ENCODE data around the gene LINGO1.

The LINGO1 gene

DNA sequence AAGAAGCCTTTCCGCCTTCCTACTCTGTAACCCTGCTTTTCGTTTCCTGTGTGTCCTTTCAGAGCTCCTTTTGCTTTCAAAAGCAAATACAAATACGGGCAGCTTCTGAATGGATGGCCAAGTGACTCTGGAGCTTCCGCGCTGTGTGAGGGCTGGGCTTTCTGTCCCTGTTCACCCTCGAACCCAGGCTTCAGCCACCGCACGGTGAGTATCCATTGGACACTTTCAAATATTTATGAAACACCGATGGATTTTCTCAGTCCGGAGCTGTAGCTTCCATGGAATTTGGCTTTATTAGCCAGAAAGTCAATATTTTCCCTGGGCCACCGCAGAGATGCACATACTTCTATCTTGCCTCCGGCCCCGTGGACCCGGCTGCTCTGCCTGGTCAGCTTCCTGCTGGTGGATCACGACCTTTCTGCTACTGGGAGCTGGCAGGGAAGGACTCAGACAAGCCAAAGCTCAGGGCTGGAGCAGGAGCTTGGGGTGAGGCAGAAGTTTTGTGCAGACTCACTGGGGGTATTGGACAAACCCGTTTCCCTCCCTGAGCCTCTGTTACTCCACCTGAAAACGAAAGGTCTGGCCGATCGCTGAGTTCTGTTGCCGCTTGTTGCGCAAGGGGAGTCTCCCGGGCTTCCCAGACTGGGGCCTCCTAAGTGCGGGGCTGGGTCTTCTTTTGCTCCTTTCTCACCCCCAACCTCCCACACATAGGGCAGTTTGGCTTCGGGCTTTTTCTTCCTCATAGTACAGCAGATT is 63.6 kb downstream of the LINGO1 start:
- no peaks in the 10 kb centered on the region for H3K27me3 ChIP-seq
- H3K4me3 ChIP-seq (ENCODE audit: low read depth, low read length), result no peak overlapping the region
- peaks cover 8% of the 10 kb centered on the region; the same call in 1 of the 2 replicates for H3K4me1 ChIP-seq
- H3K9me3 ChIP-seq, result no peaks in the 10 kb centered on the region
- TF ChIP-seq, protein P1, sequence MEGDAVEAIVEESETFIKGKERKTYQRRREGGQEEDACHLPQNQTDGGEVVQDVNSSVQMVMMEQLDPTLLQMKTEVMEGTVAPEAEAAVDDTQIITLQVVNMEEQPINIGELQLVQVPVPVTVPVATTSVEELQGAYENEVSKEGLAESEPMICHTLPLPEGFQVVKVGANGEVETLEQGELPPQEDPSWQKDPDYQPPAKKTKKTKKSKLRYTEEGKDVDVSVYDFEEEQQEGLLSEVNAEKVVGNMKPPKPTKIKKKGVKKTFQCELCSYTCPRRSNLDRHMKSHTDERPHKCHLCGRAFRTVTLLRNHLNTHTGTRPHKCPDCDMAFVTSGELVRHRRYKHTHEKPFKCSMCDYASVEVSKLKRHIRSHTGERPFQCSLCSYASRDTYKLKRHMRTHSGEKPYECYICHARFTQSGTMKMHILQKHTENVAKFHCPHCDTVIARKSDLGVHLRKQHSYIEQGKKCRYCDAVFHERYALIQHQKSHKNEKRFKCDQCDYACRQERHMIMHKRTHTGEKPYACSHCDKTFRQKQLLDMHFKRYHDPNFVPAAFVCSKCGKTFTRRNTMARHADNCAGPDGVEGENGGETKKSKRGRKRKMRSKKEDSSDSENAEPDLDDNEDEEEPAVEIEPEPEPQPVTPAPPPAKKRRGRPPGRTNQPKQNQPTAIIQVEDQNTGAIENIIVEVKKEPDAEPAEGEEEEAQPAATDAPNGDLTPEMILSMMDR (IDR thresholded peaks at IDR 0.05; ENCODE audit: low read depth, low read length), result no peak
- no peak for DNase-seq
- H3K36me3 ChIP-seq, result no peaks in the 10 kb centered on the region

DNA sequence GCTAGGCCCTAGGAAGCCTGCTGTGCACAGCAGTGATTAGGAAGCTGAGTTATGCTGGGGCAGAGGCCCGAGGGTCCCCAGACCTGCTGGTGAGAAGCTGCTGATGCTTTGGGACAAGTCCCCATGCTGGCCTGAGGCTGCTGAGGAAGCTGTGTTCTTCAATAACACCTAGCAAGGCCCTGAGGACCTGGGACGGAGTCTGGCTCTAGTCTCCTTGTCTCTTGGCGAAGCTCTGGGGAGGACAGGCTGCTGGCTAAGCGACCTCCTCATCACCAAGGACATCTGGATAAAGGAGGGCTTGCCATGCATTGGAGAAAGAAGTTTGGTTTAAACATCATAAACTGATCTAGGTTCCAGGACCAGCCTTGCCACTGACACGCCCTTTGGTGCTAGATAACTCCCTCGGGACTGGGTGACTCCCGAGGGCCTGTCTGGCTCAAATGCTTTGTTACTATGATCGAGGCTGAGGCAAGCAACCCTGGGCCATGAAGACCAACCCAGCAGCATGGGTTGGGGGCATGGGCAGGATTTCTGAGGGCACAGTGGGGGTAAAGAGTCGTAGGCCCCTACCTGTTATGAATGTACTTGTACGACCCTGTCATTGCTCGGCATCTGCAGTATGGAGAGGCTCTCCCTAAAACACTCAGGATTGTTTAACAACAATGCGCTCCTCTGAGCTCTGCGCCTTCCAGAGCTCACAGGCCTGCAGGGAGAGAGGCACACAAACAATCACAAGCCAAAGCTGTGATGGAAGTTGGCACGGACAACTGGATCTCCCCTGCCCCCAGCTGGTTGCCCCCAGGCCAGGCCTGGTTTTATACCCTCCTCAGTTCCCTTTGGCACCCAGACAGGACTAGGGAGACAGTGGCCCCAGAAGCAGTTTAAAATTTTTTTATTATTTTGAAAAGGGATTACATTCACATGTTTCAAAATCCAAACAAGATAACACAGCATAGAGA is 64.4 kb downstream of the LINGO1 start:
- Histone ChIP-seq H3K4me3 (ENCODE audit: low read depth, low read length) (no peak overlapping the region), H3K4me1 (peaks cover 8% of the 10 kb centered on the region; the same call in 1 of the 2 replicates), H3K27me3 (no peaks in the 10 kb centered on the region), H3K36me3 (no peaks in the 10 kb centered on the region), H3K9me3 (no peaks in the 10 kb centered on the region)
- no peak for DNase-seq
- TF ChIP-seq, protein P1 (IDR thresholded peaks at IDR 0.05; ENCODE audit: low read depth, low read length), result no peak

DNA sequence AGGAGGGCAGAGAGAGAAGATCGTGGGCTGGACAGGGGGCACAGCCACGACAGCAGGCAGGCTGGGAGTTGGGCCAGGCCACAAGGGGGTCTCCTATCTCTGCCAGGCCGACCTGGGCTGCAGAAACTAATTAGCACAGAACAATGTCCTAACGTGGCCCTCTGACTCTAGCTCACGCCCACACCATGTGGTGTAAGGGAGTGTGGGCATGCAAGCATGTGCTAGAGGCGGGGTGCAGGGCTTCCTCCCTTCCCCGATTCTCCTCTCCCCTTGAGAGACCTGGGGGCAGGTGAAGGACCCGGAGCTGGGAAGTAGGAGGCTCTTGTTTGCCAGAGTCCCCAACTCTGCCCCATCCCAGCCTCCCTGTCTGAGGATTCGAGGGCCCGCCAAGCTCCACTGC is 65.5 kb downstream of the LINGO1 start:
- Histone ChIP-seq H3K4me1 (peaks cover 8% of the 10 kb centered on the region; the same call in 1 of the 2 replicates), H3K9me3 (no peaks in the 10 kb centered on the region), H3K4me3 (ENCODE audit: low read depth, low read length) (no peak overlapping the region), H3K36me3 (no peaks in the 10 kb centered on the region), H3K27me3 (no peaks in the 10 kb centered on the region)
- DNase-seq, result no peak
- TF ChIP-seq, protein P1 (IDR thresholded peaks at IDR 0.05; ENCODE audit: low read depth, low read length), result no peak

DNA sequence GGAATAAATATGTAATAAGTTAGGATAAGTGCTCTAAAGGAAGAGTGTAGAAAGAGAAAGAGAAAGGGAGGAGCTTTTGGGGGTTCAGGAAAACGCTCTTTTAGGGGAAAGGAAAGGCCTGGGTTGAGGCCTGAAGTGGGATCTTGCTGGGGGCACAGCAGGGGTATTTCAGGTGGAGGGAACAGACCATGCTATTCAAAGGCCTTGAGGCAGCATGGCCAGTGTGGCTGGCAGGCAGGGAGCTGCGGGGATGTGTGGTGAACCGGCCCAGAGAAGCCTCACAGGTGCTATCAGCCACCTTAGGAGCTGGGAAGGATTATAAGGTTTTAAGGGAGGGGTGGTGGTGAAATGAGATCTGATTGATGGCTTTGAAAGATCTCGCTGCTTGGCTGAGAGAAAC is 66.6 kb downstream of the LINGO1 start:
- Histone ChIP-seq H3K4me3 (ENCODE audit: low read depth, low read length) (no peak overlapping the region), H3K9me3 (no peaks in the 10 kb centered on the region), H3K4me1 (peaks cover 8% of the 10 kb centered on the region; the same call in 1 of the 2 replicates), H3K27me3 (no peaks in the 10 kb centered on the region), H3K36me3 (no peaks in the 10 kb centered on the region)
- DNase-seq, result no peak
- TF ChIP-seq, protein P1 (IDR thresholded peaks at IDR 0.05; ENCODE audit: low read depth, low read length), result no peak

DNA sequence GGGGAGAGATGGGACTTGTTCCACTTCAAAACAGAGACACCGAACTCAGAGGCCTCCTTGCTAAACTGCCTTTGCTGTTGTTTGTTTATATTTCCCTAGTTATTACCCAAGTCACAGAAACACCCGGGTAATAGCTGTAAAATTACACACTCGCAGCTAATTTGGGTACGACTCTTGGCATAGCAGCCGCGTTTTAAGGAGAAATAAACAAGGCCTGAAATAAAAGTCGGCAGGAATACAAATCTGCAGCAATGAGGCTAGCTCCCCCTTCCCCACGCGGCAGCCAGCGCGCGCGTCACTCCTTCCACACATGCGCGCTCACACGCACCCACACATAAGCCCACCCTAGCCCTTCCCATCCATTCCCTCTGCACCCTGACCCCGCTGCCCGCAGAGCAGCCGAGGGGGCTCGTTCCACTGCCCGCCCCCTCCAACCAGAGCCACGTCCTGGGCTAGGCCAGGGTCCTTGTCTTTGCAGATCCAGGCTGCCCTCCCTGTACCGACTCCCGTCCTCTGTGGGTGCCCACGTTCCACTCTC is 67.3 kb downstream of the LINGO1 start:
- peaks cover 8% of the 10 kb centered on the region; the same call in 1 of the 2 replicates for H3K4me1 ChIP-seq
- no peak for DNase-seq
- no peaks in the 10 kb centered on the region for H3K36me3 ChIP-seq
- no peaks in the 10 kb centered on the region for H3K9me3 ChIP-seq
- no peaks in the 10 kb centered on the region for H3K27me3 ChIP-seq
- TF ChIP-seq, protein P1 (IDR thresholded peaks at IDR 0.05; ENCODE audit: low read depth, low read length), result no peak
- no peak overlapping the region for H3K4me3 ChIP-seq (ENCODE audit: low read depth, low read length)

Measured in BE2C (cell line).